ENCODE measurements around the gene EIF4E.
"Not testable (repeated sequence)": the region's sequence is repeated elsewhere in the genome, so short reads cannot be mapped to it uniquely, and the experiment has no call there.

The EIF4E gene

GRCh38 chr4:98928505-98929340, at the start of gene EIF4E:
TSS of gene EIF4E (minus strand) at chr4:98929133. CDS start at chr4:98929112, 21 bp downstream.
- DNase-seq: peak; percentile 32 to 98 (median 93)

- no peak for DNase-seq
Measured at GRCh38 chr4:98977557-98977956, 48.6 kb upstream of the EIF4E start.

GRCh38 chr4:98976716-98977115, 47.8 kb upstream of the EIF4E start:
- no peak for DNase-seq

GRCh38 chr4:98969878-98970785, 41.2 kb upstream of the EIF4E start:
- no peak for DNase-seq

- no peak for DNase-seq
Measured at GRCh38 chr4:98967786-98968329, 38.9 kb upstream of the EIF4E start.

GRCh38 chr4:98966926-98967325, 38.0 kb upstream of the EIF4E start:
- no peak for DNase-seq

GRCh38 chr4:98963538-98964433, 34.9 kb upstream of the EIF4E start:
- peak in 13 of 56 donors; percentile 1 to 42 (median 5) for DNase-seq

GRCh38 chr4:98961770-98962169, 32.8 kb upstream of the EIF4E start:
- DNase-seq: no peak

GRCh38 chr4:98959411-98959810, 30.5 kb upstream of the EIF4E start:
- DNase-seq: no peak

- no peak for DNase-seq
Measured at GRCh38 chr4:98958065-98958464, 29.1 kb upstream of the EIF4E start.

GRCh38 chr4:98955229-98955628, 26.3 kb upstream of the EIF4E start:
- no peak for DNase-seq

- no peak for DNase-seq
Measured at GRCh38 chr4:98951710-98952109, 22.8 kb upstream of the EIF4E start.

- DNase-seq: no peak
Measured at GRCh38 chr4:98950925-98951324, 22.0 kb upstream of the EIF4E start.

- no peak for DNase-seq
Measured at GRCh38 chr4:98946359-98946758, 17.4 kb upstream of the EIF4E start.

GRCh38 chr4:98945297-98945850, 16.4 kb upstream of the EIF4E start:
- DNase-seq: no peak

- DNase-seq: peak in 3 of 56 donors; percentile 0 to 2 (median 1)
Measured at GRCh38 chr4:98939892-98940298, 11.0 kb upstream of the EIF4E start.

- no peak for DNase-seq
Measured at GRCh38 chr4:98939438-98939837, 10.5 kb upstream of the EIF4E start.

- no peak for DNase-seq
Measured at GRCh38 chr4:98937986-98938720, 9.2 kb upstream of the EIF4E start.

- no peak for DNase-seq
Measured at GRCh38 chr4:98935633-98936032, 6.7 kb upstream of the EIF4E start.

GRCh38 chr4:98934851-98935250, 5.9 kb upstream of the EIF4E start:
- not testable (repeated sequence) for DNase-seq
